HuH-7.5 (cell line): Measurements from ENCODE around the gene SATB2.

Source experiments
- DNase-seq: peaks from one replicate; pipeline ENCODE4 v3.0.0; 2011; ENCODE audit warnings: low spot score

Gene SATB2

DNA sequence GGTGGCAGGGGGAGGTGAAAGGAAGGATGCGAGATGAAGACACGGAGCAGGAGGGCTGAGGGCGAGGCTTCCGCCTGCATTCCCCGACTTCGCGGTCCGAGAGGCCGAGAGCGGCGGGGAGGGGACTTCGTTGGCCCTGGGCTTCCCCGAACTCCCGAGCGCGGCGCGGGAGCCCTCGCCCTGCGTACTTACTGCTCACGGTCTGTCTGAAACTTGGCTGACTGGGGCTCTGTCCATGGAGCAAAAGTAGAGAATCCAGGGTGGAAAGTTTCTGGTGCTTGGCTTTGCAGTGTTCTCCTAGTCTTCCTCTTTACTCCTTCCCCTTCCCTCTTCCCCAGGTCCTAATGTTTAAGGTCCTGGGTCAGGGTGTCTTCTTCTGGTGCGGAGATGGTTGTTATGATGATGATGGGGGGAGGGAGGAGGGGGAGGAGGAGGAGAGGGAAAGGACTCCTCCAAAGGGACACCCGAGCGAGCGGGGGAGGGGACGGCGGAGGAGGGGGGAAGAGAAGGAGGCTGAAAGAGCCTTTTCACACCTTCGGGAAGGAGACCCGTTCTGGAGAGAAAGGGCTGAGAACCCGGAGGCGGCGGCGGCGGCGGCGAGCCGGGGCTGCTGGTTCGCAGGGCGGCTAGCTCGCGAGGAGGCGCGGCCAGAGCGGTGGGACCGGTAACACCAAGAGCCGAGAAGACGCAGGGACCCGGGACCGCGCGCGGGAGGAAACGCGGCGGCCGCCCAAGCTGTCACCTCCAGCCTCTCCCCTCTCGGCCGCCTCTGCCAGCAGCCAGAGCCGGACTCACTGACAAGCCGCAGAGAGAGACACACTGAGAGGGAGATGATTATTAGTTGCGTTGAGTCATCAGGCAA is at the start of gene SATB2:
SATB2 (minus strand) TSS at position 793 of the 862 bp plus-strand sequence. CDS start 1,902 bp downstream, outside the sequence.
- DNase-seq, result no peak

DNA sequence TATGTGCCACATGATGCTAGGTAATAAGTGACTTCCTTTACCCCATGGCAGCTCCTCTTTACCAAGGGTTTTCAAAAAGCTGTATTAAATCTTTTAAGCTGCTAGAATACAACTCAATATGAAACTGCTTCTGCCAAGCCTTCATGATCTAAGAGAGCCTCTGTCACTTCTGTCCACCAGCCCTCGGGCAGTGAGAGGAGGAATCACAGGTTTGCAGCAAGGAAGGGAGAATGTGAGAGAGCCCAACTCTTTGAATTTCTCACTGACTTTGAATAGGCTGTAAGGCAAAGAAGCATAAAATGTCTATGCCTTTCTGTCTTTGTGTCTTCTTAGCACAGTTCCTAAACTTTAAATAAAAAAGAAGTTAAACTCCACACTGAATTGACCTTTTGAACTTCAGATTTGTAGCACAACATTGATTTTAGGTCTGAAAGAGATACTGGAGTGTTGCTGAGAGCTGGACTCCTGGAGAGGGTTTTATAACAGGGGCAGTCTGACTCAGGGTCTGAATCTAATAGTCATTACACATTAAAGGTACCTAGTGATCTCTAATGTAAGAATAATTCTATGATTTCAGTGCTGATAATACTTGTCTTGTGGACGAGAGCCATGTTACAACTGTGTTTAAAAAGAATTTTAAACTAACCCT is 48.1 kb upstream of the SATB2 start:
- DNase-seq, result no peak

DNA sequence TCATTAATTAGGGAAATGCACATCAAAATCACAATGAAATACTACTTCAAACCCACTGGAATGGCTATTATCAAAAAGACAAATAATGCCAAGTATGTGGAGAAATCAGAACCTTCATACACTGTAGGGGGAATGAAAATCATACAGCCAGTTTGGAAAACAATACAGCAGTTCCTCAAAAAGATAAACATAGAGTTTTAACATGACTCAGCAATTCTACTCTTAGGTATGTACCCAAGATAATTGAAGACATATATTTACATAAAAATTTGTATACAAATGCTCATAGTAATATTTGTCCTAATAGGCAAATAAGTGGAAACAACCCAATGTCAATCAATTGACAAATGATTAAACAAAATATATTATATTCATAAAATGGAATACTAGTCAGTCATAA is 45.4 kb upstream of the SATB2 start:
- no peak for DNase-seq

DNA sequence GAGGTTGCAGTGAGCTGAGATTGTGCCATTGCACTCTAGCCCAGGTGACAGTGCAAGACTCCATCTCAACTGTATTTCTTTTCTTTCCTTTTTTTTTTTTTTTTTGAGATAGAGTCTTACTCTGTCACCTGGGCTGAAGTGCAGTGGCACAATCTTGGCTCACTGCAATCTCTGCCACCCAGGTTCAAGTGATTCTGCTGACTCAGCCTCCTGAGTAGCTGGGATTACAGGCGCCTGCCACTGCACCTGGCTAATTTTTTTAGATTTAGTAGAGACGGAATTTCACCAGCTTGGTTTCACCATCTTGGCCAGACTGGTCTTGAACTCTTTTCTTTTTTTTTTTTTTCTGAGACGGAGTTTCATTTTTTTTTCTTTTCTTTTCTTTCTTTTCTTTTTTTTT is 41.3 kb upstream of the SATB2 start:
- DNase-seq, result no peak

DNA sequence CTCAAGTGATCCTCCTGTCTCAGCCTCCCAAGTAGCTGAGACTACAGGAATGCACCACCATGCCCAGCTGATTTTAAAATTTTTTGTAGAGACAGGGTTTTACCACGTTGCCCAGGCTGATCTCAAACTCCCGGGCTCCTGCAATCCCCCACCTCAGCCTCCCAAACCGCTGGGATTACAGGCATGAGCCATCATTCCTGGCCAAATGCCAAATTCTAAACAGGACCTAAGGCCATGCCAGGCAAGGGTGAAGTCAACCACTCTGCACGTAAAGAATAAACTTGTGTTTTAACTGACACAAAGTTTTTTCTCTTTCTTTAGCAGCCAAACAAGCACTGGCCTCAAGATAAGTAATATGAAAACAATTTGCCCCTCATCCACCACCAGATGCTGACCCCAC is 37.4 kb upstream of the SATB2 start:
- no peak for DNase-seq

DNA sequence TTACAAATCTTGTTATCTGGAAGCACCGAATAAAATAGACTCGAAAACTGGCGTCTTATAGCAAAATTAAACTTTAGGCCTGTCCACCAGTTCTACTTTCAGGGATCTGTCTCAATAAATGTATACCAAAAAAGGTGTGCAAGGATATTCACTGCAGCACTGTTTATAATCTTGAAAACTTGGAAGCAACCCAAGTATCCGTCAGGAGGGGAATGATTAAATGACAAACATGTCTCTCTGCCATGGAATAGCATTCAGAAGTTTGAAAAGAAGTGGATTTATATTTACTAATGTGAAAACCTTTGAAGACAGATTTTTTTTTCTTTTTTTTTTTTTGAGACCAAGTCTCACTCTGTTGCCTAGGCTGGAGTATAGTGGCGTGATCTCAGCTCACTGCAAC is 32.3 kb upstream of the SATB2 start:
- DNase-seq, result no peak

DNA sequence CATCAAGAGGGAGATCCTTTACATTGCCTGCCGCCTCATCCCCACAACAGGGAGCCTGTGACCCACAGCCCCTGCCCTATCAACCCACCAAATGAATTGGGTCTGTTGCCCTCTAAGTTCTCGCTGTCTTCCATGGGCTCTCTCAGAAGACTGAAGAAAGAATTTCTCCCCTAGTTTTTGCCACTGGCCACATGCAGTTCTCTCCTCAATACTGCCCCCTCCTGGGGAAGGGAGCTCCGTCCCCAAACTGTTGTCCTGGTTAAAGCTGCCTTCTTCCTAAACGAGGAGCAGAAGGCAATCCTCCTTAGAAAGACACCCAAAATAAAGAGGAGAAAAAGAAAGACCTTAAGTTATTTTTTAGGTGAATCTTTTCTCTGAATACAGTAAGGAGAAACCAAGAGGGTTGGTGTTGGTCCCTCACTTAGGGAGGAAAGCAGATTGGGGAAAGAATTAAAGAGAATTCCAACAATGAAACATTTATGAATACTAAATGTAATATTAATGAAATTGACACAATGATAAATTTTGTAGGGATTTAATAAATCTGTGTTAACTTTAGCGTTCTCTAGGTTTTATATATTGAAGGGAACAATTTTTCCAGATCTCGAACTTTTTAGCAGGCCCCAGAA is 31.1 kb upstream of the SATB2 start:
- DNase-seq, result no peak

DNA sequence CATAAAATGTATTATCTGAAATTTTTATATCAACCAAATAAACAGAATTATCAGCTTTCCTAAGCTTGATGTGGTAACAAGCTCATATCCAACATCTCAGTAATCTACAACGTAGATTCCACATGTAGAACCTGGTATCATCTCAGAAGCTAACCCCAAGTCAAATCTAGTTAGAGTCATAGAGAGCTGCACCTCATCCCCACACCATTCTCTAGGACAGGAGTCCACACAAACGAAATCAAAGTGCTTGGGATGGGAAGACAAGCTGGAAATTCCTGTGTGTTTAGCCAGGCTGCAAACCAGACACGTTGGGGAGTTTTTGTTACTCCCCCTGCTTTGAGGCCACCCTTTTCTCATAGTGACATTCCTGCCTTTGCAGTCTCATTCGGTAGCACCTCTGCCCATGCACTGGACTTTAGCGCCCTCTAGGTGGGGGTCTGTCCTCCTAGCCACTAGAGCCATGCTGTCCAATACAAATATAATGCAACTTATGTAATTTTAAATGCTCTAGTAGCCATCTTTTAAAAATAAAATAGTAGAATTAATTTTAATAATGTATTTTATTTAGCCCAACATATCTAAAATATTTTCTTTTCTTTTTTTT is 28.1 kb upstream of the SATB2 start:
- no peak for DNase-seq

DNA sequence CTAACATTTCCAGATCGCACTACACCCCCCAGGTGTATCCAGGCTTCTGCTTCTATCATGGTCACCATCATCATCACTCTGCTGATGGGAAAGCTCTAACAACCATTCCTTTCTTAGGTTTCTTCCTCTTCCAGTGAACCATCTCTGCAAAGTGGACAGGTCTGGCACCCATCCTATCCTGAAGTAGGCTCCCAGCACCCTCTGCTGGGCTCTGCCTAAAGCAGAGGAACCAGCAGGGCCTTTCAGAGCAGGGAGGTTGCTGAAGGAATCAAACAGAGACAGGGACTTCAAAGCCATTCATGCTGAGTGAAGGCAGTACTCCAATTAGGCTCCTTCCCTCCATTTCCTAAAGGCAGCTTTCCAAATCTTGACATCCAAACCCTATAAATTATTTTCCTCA is 27.2 kb upstream of the SATB2 start:
- no peak for DNase-seq

DNA sequence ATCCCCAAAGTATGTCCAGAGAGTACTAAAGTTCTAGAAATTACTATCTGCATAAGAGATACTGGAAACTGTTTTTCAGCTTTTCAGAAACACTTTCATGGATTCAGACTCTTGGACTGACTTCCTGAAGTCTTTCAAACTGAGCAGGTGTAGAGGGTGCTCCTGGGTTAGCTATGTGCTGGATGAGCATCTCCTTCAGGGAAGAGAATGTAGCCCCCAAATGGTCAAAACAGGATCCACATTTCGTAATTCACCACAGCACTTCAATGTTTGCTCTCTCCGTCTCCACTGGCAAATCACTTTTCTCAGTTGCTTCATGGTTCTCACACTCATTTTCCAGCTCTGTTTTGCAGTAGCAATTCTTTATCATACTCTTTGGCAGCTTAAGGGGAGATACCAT is 23.2 kb upstream of the SATB2 start:
- DNase-seq, result no peak

DNA sequence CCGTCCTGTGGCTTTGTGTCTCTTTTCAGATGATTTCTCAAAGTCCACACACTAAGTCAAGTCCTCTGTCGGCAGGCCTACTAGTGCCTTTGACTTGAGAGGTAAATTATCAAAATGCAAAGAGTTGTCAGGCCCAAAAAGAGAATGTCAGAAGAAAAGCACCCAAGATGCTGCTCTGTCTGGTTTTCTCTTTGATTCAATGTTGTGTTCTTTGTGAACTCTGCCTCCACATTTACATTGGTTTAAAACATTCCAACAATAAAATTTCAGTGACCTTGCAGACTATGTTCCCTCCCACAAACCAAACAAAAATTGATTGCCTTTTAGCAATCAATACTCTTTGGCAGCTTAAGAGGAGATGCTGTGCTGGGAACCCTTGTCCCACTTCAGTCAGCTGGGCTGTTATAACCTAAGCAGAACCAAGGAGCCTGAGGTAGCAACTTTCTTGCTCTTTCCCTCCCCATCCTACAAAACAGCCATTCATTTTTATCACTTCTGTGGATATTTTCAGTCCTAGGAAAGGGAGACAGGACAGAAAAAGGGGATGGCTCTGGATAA is 19.6 kb upstream of the SATB2 start:
- no peak for DNase-seq

DNA sequence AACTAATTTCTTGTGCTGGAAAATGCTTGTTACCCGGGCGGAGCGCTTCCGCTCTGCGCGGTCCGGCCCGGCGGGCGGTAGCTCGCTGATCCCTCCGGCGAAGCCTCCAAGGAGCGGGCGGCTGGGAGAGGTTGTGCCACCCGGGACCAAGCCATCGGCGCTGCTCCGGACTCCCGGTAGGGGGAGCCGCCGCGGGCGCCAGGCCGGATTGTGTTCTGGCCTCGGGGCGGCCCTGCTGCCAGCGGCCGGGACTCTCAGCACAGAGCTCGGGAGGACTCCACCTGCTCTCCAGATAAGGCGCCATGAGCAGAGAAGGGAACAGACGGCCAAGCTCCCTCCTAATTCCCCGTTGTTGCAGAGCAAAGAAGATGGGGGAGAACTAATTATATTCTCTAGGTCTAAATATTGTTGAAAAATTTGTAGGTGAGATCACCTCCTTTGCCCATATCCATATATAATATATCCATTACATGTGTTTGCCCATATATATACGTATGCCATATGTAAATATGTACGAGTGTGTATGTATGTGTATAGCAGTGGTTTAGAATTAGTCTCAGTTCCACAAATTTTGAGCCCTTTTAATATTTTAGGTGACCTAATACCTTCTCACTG is 13.8 kb upstream of the SATB2 start:
- DNase-seq, result peak; percentile 87

DNA sequence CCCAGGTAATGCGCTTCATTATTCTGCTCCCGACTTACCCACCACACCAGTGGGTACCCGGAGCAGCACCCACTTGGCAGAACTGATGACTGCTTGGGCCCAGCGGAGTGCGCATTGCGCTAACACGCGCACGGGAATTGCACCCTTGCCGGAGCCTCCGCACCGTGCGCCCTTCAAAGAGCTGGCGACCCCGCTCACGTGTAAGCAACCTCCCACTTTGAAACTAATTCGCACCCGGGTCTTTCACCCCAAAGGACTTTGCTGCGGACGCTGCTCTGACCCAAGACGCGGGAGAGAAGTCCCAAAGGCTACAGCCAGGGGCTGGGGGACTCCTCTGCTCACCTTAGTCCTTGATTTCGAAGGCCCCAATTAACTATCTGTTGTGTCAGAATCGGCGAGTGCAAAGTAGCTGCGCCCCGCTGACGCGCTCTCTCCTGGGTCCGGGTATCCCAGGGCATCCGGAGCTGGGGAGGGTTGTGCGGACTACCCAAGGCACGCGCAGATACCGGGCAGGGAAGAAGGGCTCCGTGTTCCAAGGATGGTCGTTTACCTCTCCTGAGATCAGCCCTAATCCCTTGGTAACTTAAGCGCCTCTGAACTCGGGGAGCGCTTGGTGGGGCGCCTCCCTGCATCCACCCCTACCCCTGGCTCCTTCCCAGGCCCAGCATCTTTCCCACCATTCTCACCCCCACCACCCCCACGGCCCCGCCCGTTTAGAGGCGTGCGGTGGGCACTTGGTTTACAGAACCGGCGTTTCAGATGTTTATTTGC is 13.1 kb upstream of the SATB2 start:
- no peak for DNase-seq

DNA sequence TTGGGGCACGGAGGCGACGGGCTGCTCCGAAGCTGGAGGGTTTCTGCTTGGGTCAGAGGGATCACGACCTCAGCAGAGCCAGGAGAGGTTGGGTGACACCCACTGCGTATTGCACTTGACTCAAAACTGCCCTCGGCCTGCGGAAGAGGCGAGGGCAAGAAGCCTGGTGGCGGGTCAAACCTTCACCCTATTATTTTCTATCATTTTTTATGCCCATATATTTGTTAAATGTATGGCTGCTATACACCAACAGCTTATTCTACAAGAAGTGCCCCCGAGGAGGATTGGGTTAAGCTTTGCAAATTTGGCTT is 12.6 kb upstream of the SATB2 start:
- no peak for DNase-seq

DNA sequence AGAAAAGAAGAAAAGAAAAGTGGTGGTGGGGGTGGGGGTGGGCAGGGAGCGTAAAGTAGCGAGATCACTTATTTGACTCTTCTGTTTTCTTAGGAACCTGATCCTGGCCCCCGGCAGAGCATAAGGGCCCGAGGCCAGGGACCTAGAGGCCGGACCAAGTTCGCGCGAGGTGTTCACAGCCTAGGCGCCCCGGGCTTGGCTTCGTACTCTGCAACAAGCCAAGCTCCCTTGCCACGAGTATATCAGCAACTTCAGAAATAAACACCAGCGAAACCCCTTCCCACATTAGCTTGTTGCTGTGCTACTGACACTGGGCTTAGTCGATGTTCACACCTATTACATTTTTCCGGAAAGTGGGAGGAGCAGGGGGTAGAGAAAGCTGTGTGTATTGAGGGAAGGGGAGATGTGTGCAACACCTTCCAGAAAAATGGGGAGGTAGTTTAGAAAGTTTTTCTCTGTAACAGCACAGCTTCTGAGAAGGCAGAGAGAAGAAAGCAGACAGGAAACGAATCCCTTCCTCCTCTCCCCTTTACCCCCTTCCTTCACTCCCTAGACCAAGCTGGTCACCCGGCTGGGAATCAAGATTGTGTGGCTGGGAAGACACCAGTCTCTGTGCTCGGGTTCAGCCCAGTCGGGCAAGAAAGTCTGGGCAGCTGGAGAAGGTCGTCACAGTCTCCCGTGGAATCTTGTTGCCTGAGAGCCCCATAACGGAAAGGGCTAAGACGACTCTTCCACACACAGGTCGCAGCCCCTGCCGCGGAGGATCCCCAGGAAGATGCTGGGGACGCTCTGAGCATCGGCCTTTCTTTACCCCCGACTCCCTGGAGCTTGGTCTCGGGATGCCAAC is 12.0 kb upstream of the SATB2 start:
- DNase-seq, result no peak

DNA sequence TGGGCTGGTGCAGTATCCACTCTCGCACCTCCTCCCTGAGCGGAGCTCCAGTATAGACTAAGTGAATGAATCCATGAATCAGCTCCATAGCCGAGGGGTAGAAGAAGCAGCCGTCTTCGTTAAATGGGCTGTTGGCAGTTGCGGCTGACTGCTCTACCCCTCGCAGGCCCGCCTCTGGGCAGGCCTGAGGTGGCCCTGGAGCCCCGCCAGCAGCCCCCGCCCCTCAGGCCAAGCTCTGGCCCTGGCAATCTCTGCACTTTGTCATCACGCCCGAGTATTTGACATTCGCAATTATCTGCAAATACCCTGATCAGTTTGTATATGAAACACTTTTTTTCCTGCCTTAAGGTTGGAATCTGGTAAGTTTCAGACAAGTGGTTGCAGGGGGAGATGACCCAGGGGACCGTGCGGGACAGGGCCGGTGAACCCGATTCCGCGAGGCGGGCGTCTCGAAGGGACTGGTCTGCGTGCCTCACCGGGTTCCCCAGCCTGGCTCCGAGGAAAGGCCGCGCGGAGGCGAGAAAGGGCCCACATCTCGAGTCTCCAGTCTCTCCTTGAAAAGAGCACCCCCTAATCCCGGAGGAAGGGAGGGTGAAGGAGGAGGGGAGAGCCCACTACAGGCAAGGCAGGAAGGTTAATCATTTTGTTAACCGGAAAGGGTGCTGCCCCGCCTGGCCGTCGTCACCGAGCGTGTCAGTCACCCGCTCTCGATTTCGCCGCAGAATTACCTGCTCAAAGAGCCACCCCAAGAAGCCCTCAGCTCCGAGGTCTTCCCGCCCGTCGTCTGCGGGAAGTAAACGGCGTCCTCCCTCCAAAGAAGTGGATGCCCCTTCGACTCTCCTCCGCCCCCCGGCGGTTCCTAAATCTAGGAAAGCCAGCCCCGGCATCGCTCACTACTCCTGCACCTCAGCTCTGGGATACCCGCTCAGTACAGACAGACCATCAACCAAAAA is 11.1 kb upstream of the SATB2 start:
- no peak for DNase-seq

DNA sequence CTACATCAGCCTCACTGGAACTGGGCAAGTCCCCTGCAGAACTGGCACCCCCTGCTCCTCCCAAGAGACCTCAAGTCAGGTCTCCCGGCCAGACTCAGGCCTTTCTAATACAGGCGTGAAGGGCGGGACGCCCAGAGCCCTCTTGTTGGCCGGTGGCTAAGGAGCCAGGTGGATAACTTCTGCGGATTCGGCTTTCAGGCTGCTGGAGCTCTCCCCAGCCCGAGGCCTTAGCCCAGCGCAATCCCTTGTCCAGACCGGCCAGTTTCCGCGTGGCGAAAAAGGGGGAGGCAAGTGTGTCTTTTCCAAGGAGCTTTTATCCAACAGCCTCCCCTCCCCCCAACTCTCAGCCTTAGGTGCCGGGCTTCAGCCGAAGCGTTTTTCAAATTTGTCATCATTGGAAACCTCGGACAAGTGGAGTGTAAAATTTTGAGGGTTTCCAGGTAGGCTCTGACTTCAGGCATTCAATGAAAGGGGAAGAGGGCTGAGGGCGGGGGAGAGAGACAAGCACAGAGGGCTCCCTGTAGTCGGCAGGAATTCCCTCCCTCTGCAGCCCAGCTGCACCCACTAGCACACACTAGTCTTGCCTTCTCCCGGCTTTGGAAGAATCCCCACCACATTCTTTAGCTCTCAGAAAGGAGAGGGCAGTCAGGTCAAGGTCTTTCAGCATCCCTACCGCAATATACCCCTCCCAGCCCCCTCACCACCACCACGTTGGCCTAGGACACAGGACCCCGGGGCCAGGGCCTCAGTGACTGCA is 9.5 kb upstream of the SATB2 start:
- no peak for DNase-seq

DNA sequence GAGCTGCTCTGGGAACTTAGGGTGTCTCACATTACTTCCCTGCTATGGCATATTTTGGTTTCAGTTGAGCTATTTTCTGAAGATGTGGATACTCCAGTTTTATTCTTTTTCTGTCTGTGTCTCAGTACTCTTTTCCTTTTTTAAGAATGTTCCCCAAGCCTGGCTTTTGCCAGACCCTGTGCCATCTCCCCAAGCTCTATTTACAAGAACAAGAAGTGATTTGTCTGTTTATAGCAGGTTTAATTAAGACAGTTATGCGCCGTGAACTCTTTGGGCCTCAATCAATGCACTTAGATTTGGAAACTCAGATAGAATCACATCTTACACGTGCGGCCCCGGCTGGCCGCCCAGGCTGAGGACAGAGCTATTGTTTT is 8.9 kb upstream of the SATB2 start:
- no peak for DNase-seq
